GM12864 (cell line): ENCODE measurements around the gene NQO1.
"Not testable (repeated sequence)": the region's sequence is repeated elsewhere in the genome, so short reads cannot be mapped to it uniquely, and the experiment has no call there.

ENCODE experiments used
- DNase-seq: peaks from one replicate; pipeline ENCODE4 v3.0.0-alpha.2; 2011; ENCODE audit warnings: low read depth
- H3K4me3 ChIP-seq: 2 replicates; pipeline ENCODE4 v1.5.1; 2011; ENCODE audit warnings: mild to moderate bottlenecking, low read depth, low read length, control low read depth
- CTCF ChIP-seq: IDR thresholded peaks from 2 replicates; pipeline ENCODE4 v1.5.1; 2011; ENCODE audit warnings: low read depth, mild to moderate bottlenecking, moderate library complexity, low read length, control low read depth, inconsistent platforms; ENCODE audit errors: missing control alignments

Gene NQO1

GRCh38 chr16:69767459-69768229 is 41.3 kb upstream of the NQO1 start:
- H3K4me3 ChIP-seq = no peak overlapping the region
- no peak for DNase-seq
- no peak for TF ChIP-seq CTCF

- H3K4me3 ChIP-seq = no peak overlapping the region; the same call in 1 of the 2 replicates
- no peak for TF ChIP-seq CTCF
- DNase-seq = no peak
Measured at GRCh38 chr16:69763599-69763942, 37.2 kb upstream of the NQO1 start.

GRCh38 chr16:69762814-69763598 is 36.6 kb upstream of the NQO1 start:
- DNase-seq = no peak
- peak overlapping the region; percentile 79 for H3K4me3 ChIP-seq
- TF ChIP-seq CTCF = no peak

- TF ChIP-seq CTCF = no peak
- peak; percentile 36 for DNase-seq
- H3K4me3 ChIP-seq = peak within 1 kb of the TSS; percentile 79
Measured at GRCh38 chr16:69761983-69762813, 35.8 kb upstream of the NQO1 start, which contains the start of gene WWP2. Gene WWP2 (plus strand): TSS chr16:69762332. CDS start chr16:69787011, 24,679 bp downstream.

- DNase-seq, H3K4me3 ChIP-seq: not testable (repeated sequence)
Measured at GRCh38 chr16:69757375-69757774, 31.0 kb upstream of the NQO1 start.

- no peak for TF ChIP-seq CTCF
- no peak overlapping the region for H3K4me3 ChIP-seq
- DNase-seq = no peak
Measured at GRCh38 chr16:69756705-69757104, 30.3 kb upstream of the NQO1 start.
